H9 (cell line): ENCODE data around the gene MCEE. TPM values are rescaled to one million over a fixed set of nuclear protein-coding genes. Genes with fewer than 3 reads are reported as not detected.

Experiments
- DNase-seq: peaks from one replicate; pipeline ENCODE4 v3.0.0-alpha.2; 2017
- H2AFZ ChIP-seq: one replicate; pipeline ENCODE4 v1.6.1; 2013; ENCODE audit warnings: mild to moderate bottlenecking, low read length, control low read depth, moderate library complexity
- H2AK5ac ChIP-seq: 2 replicates; pipeline ENCODE4 v1.6.1; 2013; ENCODE audit warnings: low read length, control low read depth, mixed read lengths; ENCODE audit not compliant: insufficient read length
- H2BK120ac ChIP-seq: one replicate; pipeline ENCODE4 v1.6.1; 2013; ENCODE audit warnings: low read depth, mild to moderate bottlenecking, low read length, control low read depth, inconsistent platforms; ENCODE audit not compliant: poor library complexity, severe bottlenecking
- H2BK12ac ChIP-seq: 2 replicates; pipeline ENCODE4 v1.6.1; 2013; ENCODE audit warnings: low read length, control low read depth, mixed read lengths, low read depth; ENCODE audit not compliant: insufficient read length
- H2BK15ac ChIP-seq: 2 replicates; pipeline ENCODE4 v1.6.1; 2013; ENCODE audit warnings: low read depth, low read length, control low read depth
- H2BK20ac ChIP-seq: one replicate; pipeline ENCODE4 v1.6.1; 2013; ENCODE audit warnings: low read depth, mild to moderate bottlenecking, low read length, control low read depth, inconsistent platforms; ENCODE audit not compliant: poor library complexity, severe bottlenecking
- H2BK5ac ChIP-seq: 2 replicates; pipeline ENCODE4 v1.6.1; 2013; ENCODE audit warnings: low read length, control low read depth, mixed read lengths; ENCODE audit not compliant: insufficient read length
- H3K14ac ChIP-seq: 2 replicates; pipeline ENCODE4 v1.6.1; 2013; ENCODE audit warnings: low read length, control low read depth; ENCODE audit not compliant: insufficient read depth
- H3K18ac ChIP-seq: 2 replicates; pipeline ENCODE4 v1.6.1; 2013; ENCODE audit warnings: low read depth, mild to moderate bottlenecking, mixed read lengths, low read length, control low read depth; ENCODE audit not compliant: insufficient read length
- H3K23ac ChIP-seq: 2 replicates; pipeline ENCODE4 v1.6.1; 2013; ENCODE audit warnings: low read length, control low read depth, mixed read lengths, low read depth; ENCODE audit not compliant: insufficient read length
- H3K23me2 ChIP-seq: 2 replicates; pipeline ENCODE4 v1.6.1; 2013; ENCODE audit warnings: low read depth, mild to moderate bottlenecking, mixed read lengths, low read length, control low read depth; ENCODE audit not compliant: insufficient read length, poor library complexity, severe bottlenecking
- H3K27ac ChIP-seq: 2 replicates; pipeline ENCODE4 v1.5.1; 2013; ENCODE audit warnings: low read length, control low read depth, mixed read lengths, low read depth; ENCODE audit not compliant: insufficient read length
- H3K27me3 ChIP-seq: 2 replicates; pipeline ENCODE4 v1.6.1; 2013; ENCODE audit warnings: low read length, control low read depth, inconsistent platforms; ENCODE audit not compliant: insufficient read depth
- H3K4ac ChIP-seq: 2 replicates; pipeline ENCODE4 v1.6.1; 2013; ENCODE audit warnings: low read depth, mild to moderate bottlenecking, control low read depth, inconsistent platforms, low read length, moderate library complexity
- H3K4me1 ChIP-seq: 2 replicates; pipeline ENCODE4 v1.6.1; 2013; ENCODE audit warnings: low read length, control low read depth, inconsistent platforms; ENCODE audit not compliant: insufficient read depth
- H3K4me2 ChIP-seq: 2 replicates; pipeline ENCODE4 v1.6.1; 2013; ENCODE audit warnings: low read length, control low read depth, mixed read lengths; ENCODE audit not compliant: insufficient read length, insufficient read depth
- H3K56ac ChIP-seq: 2 replicates; pipeline ENCODE4 v1.6.1; 2013; ENCODE audit warnings: low read depth, mild to moderate bottlenecking, mixed read lengths, low read length, control low read depth; ENCODE audit not compliant: insufficient read length
- H3K79me1 ChIP-seq: 2 replicates; pipeline ENCODE4 v1.6.1; 2013; ENCODE audit warnings: low read depth, mild to moderate bottlenecking, moderate library complexity, low read length, control low read depth, inconsistent platforms; ENCODE audit not compliant: insufficient read depth, poor library complexity, severe bottlenecking
- H3K79me2 ChIP-seq: 2 replicates; pipeline ENCODE4 v1.6.1; 2013; ENCODE audit warnings: low read length, control low read depth, inconsistent platforms; ENCODE audit not compliant: insufficient read depth
- H3K9ac ChIP-seq: 2 replicates; pipeline ENCODE4 v1.6.1; 2013; ENCODE audit warnings: low read length, control low read depth, mixed read lengths; ENCODE audit not compliant: insufficient read length; ENCODE audit errors: extremely low read depth
- H3K9me3 ChIP-seq: one replicate; pipeline ENCODE4 v1.6.1; 2013; ENCODE audit warnings: low read depth, low read length, inconsistent platforms; ENCODE audit not compliant: control insufficient read depth
- H3T11ph ChIP-seq: one replicate; pipeline ENCODE4 v1.6.1; 2013; ENCODE audit warnings: mild to moderate bottlenecking, low read length, control low read depth, inconsistent platforms
- H4K20me1 ChIP-seq: one replicate; pipeline ENCODE4 v1.6.1; 2013; ENCODE audit not compliant: control insufficient read depth, insufficient read length, insufficient read depth
- H4K5ac ChIP-seq: 2 replicates; pipeline ENCODE4 v1.6.1; 2013; ENCODE audit warnings: low read depth, mild to moderate bottlenecking, mixed read lengths, low read length, control low read depth; ENCODE audit not compliant: insufficient read length
- H4K8ac ChIP-seq: replicated peaks from 2 replicates; pipeline ENCODE4 v1.6.1; 2013; ENCODE audit warnings: low read length, control low read depth, mixed read lengths, low read depth; ENCODE audit not compliant: insufficient read length
- H4K91ac ChIP-seq: 2 replicates; pipeline ENCODE4 v1.6.1; 2013; ENCODE audit warnings: low read depth, mild to moderate bottlenecking, moderate library complexity, mixed read lengths, low read length, control low read depth; ENCODE audit not compliant: insufficient read length
- H3K27ac Mint-ChIP-seq, 3 experiments: 2 replicates in 2 of 3; 3 replicates in 1 of 3; pipeline ENCODE4 v1.8.0; 2020 to 2021; ENCODE audit warnings: mixed read lengths in 3 of 3, mild to moderate bottlenecking in 1 of 3, moderate library complexity in 1 of 3
- H3K27me3 Mint-ChIP-seq: 2 replicates; pipeline ENCODE4 v1.8.0; 2021; ENCODE audit warnings: low read depth, mild to moderate bottlenecking, moderate library complexity, mixed read lengths
- H3K36me3 Mint-ChIP-seq, 3 experiments: 2 replicates in 2 of 3; 3 replicates in 1 of 3; pipeline ENCODE4 v1.8.0; 2020 to 2021; ENCODE audit warnings: low read depth in 3 of 3, mixed read lengths in 3 of 3; ENCODE audit not compliant: insufficient read depth in 1 of 3
- H3K4me1 Mint-ChIP-seq, 2 experiments: 2 replicates each; pipeline ENCODE4 v1.8.0; 2020; ENCODE audit warnings: mixed read lengths in 2 of 2
- H3K4me3 Mint-ChIP-seq, 2 experiments: 2 replicates in 1 of 2; 3 replicates in 1 of 2; pipeline ENCODE4 v1.8.0; 2020 to 2021; ENCODE audit warnings: mild to moderate bottlenecking in 2 of 2, mixed read lengths in 2 of 2, moderate library complexity in 1 of 2
- H3K9me3 Mint-ChIP-seq, 2 experiments: 2 replicates in 1 of 2; 3 replicates in 1 of 2; pipeline ENCODE4 v1.8.0; 2020; ENCODE audit warnings: mild to moderate bottlenecking in 2 of 2, mixed read lengths in 2 of 2, moderate library complexity in 1 of 2
- CTCF ChIP-seq: fragments of 200-600 bp; sonication (generic); conservative IDR thresholded peaks from 3 replicates; pipeline ENCODE4 v1.8.0; 2021; ENCODE audit warnings: antibody characterized with exemption, mild to moderate bottlenecking
- WGBS: extraction: QIAGEN DNeasy Blood & Tissue Kit; methylation state at CpG from one replicate; pipeline ENCODE4 v1.1.7; 2013; ENCODE audit warnings: missing lambda C conversion rate, low lambda C conversion rate, mixed read lengths; ENCODE audit not compliant: insufficient read length; ENCODE audit errors: extremely low coverage; 5-methylcytosine and 5-hydroxymethylcytosine counted together
- total RNA-seq: library from RNA; stranded (reverse); gene quantifications from 2 replicates; pipeline ENCODE4 v1.2.1, GENCODE V29; 2021

MCEE gene
- total RNA-seq, 1 experiment from 2014 or later: 12.5 TPM

GRCh38 chr2:71068218-71069035, 61.6 kb downstream of the MCEE start, which contains the start of gene NAGK:
Gene NAGK (plus strand): TSS chr2:71068648. CDS start chr2:71068684, 36 bp downstream.
- peaks cover 18% of the 10 kb centered on the region for H3K23me2 ChIP-seq
- peak within 1 kb of the TSS; percentile 94 to 96 for H3K4me3 Mint-ChIP-seq
- peak within 1 kb of the TSS; percentile 72 for H3K9ac ChIP-seq
- no peak within 1 kb of the TSS for H2BK5ac ChIP-seq
- no peaks in the 10 kb centered on the region for H3K9me3 Mint-ChIP-seq
- no peak within 1 kb of the TSS for H4K91ac ChIP-seq
- peaks cover 5% of the 10 kb centered on the region; the same call in 1 of the 2 replicates for H3K4me1 ChIP-seq
- H3K4ac ChIP-seq: no peak within 1 kb of the TSS
- WGBS: no CpG with 5 or more reads among the region's 66 CpGs
- no peak within 1 kb of the TSS for H2BK12ac ChIP-seq
- peak within 1 kb of the TSS; percentile 85 for H3K4me2 ChIP-seq
- TF ChIP-seq CTCF: no peak
- H2BK20ac ChIP-seq: no peak within 1 kb of the TSS
- no peak within 1 kb of the TSS for H3K27ac ChIP-seq
- no peaks in the 10 kb centered on the region for H3K79me1 ChIP-seq
- H2BK120ac ChIP-seq: no peak within 1 kb of the TSS
- H3K14ac ChIP-seq: peak within 1 kb of the TSS; percentile 69
- peaks cover 18 to 26% of the 10 kb centered on the region in 2 experiments for H3K4me1 Mint-ChIP-seq
- H3K9me3 ChIP-seq: no peaks in the 10 kb centered on the region
- H3K18ac ChIP-seq: peak within 1 kb of the TSS; percentile 82
- no peak within 1 kb of the TSS for H2BK15ac ChIP-seq
- no peak within 1 kb of the TSS for H4K5ac ChIP-seq
- H3K27me3 Mint-ChIP-seq: no peaks in the 10 kb centered on the region; the same call in none of the 2 replicates
- DNase-seq: peak; percentile 97
- 0 out of 2 replicates have a peak, but pooled peaks cover 2% of the 10 kb centered on the region for H3K79me2 ChIP-seq
- no peak within 1 kb of the TSS for H2AFZ ChIP-seq
- H3K56ac ChIP-seq: no peak within 1 kb of the TSS
- no peaks in the 10 kb centered on the region for H3K27me3 ChIP-seq
- no peak within 1 kb of the TSS for H3T11ph ChIP-seq
- no peaks in the 10 kb centered on the region for H4K20me1 ChIP-seq
- H3K27ac Mint-ChIP-seq: peak within 1 kb of the TSS; percentile 94 to 96 (median 96)
- no peak within 1 kb of the TSS for H4K8ac ChIP-seq
- H3K23ac ChIP-seq: no peak within 1 kb of the TSS
- H3K36me3 Mint-ChIP-seq: peaks cover 2 to 28% (median 11%) of the 10 kb centered on the region in 3 experiments; a peak in 5 of 7 replicates
- H2AK5ac ChIP-seq: no peak within 1 kb of the TSS
